Transverse colon (tissue), 3 donors: ENCODE results near the gene INSRR.

Source experiments
- POLR2A ChIP-seq: fragments of 450-650 bp; IDR thresholded peaks from one replicate; pipeline ENCODE4 v1.6.1; 2016; ENCODE audit warnings: antibody characterized with exemption, mild to moderate bottlenecking, moderate library complexity
- TF ChIP-seq, protein P1 (sequence below), 5 experiments: fragments of 200-600 bp in 3 of 5; fragments of 450-650 bp in 2 of 5; sonication (generic) in 3 of 5; IDR thresholded peaks; 1 replicate in 2 of 5; 2 replicates in 3 of 5; pipeline ENCODE4 v1.5.1; 2016 to 2017; ENCODE audit warnings: antibody characterized with exemption in 5 of 5, inconsistent platforms in 3 of 5, mild to moderate bottlenecking in 2 of 5, moderate library complexity in 1 of 5

DNA sequence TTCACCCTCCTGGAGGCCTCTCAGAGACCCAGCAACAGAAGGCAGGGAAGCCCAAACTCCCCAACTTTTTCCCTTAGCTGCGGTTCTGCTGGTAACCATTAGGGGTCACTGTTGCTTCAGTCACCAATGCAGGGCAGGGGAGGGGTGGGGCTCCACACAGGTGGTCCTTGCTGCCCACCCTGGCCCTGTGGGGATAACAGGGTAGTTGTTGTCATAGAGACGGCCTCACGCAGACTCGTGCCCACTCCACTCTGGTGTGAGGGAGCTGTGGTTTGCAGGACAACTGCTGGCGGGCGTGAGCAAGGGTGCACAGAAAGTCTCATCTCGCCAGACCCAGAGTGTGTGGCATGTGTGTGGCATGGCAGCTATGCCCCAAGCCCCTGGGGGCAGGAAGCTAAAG is 19.9 kb downstream of the INSRR start:
- TF ChIP-seq, protein P1, sequence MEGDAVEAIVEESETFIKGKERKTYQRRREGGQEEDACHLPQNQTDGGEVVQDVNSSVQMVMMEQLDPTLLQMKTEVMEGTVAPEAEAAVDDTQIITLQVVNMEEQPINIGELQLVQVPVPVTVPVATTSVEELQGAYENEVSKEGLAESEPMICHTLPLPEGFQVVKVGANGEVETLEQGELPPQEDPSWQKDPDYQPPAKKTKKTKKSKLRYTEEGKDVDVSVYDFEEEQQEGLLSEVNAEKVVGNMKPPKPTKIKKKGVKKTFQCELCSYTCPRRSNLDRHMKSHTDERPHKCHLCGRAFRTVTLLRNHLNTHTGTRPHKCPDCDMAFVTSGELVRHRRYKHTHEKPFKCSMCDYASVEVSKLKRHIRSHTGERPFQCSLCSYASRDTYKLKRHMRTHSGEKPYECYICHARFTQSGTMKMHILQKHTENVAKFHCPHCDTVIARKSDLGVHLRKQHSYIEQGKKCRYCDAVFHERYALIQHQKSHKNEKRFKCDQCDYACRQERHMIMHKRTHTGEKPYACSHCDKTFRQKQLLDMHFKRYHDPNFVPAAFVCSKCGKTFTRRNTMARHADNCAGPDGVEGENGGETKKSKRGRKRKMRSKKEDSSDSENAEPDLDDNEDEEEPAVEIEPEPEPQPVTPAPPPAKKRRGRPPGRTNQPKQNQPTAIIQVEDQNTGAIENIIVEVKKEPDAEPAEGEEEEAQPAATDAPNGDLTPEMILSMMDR (IDR thresholded peaks at IDR 0.05) = peak; percentile 59 to 86 (median 80)
- no peak for TF ChIP-seq POLR2A
